ENCODE measurements around the gene ADM2.

The ADM2 gene

DNA sequence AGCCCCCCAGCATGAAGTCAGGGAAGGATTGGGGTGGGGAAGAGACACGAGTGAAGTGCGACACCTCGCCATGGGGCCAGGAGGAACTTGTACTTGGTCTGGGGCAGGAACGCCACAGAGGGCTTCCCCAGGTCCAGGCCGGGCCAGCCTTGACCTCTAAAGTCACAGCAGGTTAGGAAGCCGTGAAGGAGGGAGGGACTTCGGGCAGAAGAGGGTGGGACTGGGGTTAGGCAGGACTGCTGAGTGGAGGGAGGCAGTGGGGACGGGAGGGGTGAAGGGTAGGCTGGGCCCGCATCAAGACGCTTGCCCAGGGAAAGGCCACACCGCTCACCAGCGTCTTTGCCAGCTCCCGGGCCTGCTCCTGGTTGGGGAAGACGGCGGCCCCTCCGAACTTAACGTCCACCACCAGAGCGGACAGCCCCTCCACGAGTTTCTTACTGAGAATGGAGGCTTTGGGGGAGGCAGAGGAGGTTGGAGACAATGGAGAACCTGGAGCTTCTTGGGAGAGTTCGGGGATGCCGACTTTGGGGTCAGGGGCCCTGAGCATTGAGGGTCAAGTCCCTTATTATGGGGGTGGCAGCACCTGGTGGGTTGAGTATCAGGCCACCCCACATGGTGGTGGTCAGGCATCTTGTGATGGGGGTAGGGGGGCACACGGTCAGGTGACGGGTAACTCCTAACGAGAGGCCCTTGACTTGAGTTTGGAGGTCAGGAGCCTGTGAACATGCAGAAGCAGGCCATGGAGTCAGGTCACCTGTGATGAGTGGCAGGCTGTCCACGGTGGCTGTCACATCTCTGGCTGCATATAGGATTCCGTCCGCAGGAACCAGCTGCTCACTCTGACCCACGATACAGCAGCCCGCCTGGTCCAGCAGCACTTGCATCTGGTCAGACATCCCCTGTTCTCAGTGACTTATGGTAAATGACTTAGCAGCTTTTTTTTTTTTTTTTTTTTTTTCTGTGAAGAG is 45.8 kb downstream of the ADM2 start:
- no peak for DNase-seq

DNA sequence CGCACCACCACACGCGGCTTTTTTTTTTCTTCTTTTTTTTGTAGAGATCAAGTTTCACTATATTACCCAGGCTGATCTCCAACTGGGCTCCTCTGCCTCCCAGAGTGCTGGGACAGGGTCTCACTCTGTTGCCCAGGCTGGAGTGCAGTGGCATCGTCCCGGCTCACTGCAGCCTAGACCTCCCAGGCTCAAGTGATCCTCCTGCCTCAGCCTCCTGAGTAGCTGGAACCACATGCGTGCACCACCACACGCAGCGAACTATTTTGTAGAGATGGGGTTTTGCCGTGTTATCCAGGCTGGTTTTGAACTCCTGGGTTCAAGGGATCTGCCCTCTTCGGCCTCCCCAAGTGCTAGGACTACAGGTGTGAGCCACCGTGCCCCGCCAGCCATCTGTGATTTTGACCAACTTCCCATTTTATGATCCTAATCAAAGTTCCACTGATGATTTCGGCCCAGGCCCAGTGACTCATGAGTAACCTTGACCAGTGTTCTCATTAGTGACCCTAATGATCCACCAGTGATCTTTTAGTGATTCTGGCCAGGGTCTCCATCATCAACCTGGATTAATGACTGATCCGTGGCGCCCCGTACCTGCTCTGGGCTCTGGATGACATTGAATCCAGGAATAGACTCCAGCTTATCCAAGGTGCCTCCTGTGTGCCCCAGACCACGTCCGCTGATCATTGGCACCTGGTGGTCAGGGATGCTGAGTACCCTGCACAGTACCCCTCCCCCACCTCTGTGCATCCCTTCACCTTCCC is 46.8 kb downstream of the ADM2 start:
- DNase-seq, result no peak

DNA sequence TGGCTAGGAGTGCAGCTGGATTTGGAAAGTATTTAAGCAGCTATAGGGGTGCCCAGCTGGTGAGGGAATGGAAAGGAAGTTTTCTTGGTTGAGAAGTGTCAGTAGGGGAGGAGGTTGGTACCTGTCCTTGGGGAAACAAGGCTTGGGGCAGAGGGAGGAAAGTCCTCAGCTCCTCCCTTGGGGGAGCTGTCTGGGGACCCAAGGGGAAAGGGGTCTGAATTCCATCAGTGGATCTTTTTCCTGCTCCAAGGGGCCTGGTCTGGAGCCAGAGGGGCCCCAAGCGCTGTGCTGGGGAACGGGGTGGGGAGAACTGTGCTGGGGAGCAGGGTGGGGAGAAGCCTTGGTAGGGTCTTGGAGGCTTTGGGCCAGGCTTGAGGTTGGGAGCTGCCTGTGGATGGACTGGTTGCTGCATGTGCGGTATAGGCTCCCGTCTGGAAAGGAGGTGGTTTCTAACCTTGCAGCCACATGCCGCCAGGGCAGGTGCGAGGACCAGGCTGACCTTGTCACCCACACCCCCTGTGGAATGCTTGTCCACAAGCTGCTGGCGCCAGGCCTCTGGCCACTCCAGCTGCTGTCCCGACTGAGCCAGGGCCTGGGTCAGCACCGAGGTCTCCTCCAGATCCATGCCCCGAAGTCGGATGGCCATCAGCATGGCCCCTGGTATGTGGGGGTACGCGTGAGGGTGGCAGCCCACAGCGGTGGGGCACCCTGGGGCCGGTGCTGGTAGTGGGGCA is 47.5 kb downstream of the ADM2 start:
- DNase-seq, result no peak

DNA sequence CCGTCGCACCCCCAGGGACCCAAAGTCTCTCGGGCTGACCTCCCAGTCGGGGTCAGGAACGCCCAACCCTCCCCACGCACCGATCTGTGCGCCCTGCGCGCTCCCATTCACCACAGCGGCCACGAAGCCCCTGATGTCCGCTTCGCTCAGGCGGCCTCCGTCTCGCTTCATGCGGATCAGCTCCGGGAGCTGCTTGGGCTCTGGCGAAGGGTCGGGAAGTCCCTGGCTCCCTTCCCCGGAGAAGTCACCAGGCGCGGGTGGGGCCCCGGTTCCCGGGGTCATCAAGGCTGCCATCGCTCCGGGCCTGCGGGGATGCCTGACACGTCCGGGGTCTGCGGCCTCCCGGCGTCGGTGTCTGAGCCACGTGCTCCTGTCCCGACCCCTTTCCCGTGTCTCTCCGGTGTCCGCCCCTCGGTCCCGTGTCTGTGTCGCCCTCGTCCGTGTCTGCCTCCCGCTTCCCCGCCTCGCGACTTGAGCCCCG is 48.1 kb downstream of the ADM2 start:
- DNase-seq, result no peak

DNA sequence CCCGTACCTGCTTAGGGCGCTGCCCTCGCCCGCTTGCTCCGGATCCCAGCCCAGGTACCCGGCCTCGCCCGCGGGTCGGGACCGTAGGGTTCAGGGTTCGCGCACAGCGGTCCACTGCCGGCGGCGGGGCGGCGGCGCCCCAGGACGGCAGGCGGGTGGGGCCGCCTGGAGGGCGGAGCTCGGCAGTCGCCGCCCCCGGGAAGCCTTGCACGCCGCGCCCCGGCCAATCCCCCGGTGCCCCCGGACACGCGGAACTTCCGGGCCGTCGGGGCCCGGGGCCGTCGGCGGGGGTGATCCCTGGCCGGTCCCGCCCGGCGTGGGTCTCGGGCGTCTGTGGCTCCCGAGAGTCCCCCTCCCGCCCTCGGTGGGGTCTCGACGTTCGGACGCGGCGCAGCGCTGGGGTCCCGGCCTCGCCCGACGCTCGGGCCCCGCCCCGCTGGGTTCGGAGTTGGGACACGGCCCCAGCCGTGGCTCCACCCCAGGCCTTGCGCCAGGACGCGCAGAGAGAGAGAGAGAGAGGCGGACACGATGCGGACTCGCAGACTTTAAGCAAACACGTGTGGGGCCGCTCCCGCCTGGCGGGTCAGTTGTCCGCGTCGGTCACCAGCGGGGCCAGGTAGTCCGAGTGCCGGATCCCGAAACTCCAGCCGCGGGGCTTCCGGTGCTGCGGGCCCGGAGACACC is 48.7 kb downstream of the ADM2 start, which contains the start of gene TYMP:
TSS of gene TYMP (minus strand) at position 116 of the 683 bp plus-strand sequence. CDS start 303 bp downstream, outside the sequence.
- DNase-seq, result no peak

DNA sequence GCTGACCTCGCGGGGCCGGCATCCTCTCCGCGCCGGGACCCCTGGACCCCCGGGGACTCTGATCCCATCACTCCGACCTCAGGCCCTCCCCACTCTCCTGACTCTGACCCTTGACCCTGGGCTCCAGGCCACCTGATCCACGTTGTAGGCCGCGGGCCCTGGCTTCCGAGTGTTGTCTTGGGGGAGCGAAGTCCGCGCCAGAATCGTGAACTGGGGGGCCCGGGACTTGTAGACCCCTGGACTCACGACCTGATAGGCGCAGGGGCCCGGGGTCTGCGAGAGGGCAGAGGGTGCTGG is 49.2 kb downstream of the ADM2 start:
- no peak for DNase-seq

DNA sequence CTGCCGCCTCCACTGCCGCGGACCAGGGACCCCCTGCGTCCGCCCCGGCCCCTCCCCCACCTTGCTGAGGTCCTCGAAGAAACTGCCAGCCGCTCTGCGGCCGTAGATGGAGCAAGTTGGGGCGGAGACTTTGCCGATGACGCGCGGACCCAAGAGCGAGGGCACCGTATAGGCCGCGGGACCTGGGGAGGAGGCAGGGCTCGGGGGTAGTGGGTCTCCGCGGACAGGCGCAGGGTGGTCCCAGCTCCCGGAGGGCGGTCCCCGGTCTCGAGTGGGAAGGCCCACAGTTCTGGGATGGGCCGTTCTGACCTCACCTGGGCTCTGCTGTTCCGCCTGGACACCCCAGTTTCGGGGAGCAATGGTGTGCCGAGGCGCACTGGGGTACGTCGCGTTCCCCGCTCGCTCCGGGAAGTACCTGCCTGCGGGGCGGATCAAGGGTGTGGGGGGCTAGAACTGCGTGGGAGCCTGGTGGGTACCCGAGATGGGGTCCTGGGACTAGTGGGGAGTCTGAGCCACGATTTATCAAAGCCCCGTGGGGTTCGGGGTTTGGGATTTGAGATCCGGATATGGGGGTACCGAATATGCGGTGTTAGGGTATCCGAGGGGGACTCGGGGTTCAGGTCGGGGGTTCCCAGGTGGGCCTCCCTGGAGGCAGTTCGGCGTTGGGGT is 49.7 kb downstream of the ADM2 start:
- DNase-seq, result no peak

DNA sequence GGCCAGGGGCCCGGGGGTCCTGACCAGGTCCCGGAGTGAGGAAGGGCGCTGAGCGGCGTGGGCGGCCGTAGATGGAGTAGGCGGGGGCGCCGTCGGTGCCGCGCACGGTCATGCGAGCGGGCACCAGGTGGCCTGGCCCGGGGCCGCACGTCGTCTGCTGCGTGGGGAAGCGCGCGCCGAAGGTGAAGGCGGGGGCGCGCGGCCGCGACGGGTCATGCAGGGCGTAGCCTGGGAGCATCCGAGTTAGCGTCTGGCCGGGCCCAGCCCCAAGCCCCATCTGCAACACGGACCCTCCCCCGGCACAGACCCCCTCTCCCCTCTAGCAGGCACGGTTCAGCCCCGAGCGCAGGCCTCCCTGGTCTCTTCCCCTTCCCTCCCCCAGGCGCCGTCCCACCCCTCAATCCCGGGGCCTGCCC is 50.2 kb downstream of the ADM2 start:
- no peak for DNase-seq

DNA sequence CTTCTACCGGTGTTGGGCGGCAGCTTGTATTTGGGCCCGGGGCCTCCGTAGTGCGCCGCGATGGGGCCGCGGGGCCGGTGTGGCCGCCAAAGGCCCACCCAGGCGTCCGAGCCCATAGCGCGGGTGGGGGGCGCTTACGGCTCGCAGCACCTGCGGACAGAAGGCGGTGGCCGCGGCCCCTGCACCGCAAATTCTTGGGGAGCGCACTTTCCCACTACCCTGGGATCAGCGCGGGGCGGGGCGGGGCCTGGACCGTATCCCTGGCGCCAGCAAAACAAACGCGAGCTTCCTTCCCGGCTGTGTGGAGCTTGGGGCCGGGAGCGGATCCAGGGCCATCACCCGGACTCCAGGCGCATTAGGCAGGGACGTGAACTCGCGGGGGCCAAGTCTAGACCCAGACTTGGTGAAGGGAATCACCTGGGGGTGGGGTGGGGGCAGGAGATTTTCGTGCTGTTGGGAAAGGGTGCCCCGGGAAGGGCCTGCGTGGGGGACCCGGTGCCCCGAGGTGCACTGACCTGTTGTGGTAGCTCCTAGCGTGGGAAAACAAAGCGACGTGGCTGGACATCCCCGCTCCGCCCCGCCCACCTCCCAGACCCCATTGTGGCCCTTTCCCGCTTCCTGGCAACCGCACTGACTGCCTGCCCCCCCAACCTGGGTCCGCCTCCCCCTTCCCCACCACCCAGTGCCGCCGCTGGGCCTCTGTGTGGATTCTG is 50.8 kb downstream of the ADM2 start:
- DNase-seq, result no peak

DNA sequence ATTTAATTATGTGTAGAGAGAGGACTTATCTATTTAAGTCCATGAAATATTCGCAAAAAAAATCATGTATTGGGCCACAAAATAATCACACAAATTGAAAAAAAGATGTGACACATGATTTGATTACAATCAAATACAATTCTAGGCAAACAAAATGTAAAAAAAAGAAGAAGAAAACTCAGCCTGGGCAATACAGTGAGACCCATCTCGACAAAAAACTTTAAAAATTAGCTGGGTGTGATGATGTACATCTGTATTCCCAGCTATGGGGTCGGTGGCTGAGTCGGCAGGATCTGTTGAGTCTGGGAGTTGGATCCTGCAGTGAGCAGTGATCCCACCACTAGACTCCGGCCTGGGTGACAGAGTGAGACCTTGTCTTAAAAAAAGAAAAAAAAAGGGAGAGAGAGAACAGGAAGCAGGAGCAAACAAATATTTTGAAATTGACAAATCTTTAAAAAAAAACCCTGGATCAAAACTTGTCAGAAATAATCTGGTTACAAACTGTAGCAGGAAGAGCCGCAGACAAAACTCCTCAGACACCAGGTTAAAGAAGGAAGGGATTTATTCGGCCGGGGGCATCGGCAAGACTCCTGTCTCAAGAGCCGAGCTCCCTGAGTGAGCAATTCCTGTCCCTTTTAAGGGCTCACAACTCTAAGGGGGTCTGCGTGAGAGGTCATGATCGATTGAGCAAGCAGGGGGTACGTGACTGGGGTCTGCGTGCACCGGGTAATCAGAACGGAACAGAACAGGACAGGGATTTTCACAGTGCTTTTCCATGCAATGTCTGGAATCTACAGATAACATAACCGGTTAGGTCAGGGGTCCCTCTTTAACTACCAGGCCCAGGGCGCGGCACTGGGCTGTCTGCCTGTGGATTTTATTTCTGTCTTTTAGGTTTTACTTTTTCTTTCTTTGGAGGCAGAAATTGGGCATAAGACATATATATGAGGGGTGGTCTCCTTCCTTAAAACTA is 51.8 kb downstream of the ADM2 start:
- no peak for DNase-seq

DNA sequence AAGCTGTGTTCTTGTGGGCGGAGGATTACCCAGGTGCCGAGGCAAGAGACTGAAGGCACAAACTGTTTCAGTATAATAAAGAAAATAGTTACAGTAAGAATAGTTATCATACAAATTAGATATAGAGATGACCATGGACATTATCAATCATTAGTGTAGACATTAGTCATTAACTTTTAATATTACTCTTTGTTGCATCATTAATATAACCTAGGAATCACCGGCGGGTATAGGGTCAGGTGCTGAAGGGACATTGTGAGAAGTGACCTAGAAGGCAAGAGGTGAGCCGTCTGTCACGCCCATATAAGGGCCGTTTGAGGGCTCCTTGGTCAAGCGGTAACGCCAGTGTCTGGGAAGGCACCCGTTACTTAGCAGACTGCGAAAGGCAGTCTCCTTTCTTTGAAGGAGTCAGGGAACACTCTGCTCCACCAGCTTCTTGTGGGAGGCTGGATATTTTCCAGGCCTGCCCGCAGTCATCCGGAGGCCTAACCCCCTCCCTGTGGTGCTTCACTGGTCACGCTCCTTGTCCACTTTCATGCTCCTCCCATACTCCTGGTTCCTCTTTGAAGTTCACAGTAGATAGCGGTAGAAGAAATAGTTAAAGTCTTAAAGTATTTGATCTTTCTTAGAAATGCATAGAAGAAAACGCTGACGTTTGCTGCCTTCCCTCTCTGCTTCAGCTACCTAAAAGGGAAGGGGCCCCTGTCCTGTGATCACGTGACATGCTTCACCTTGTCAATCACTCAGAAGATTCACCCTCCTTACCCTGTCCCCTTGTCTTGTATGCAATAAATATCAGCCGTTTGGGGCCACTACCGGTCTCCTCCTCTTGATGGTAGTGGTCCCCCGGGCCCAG is 52.7 kb downstream of the ADM2 start:
- DNase-seq, result peak; percentile 49

DNA sequence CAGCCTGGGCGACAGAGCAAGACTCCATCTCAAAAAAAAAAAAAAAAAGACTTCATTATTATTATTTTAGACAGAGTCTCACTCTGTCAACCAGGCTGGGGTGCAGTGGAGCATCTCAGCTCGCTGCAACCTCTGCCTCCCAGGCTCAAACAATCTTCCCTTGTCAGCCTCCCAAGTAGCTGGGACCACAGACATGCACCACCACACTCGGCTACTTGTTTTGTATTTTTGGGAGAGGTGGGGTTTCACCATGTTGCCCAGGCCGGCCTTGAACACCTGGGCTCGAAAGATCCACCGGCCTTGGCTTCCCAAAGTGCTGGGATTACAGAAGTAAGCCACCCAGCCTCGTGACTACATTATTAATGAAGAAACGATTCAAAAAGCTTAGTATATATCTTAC is 53.8 kb downstream of the ADM2 start:
- no peak for DNase-seq

All from SIG-M5 (cell line).